Measurements from ENCODE around the gene DEFB123. TPM values are rescaled to one million over a fixed set of nuclear protein-coding genes. Genes with fewer than 3 reads are reported as not detected.

The DEFB123 gene
- total and polyA plus RNA-seq, 9 of the 15 experiments (the other 6 are each of a cell fraction or from before 2014, with no cell fraction given) = not detected

- H3K79me2 ChIP-seq (ENCODE audit: control insufficient read depth, insufficient read depth, low read length) = no peaks in the 10 kb centered on the region
- 3% methylated on average over 2 of the region's 2 CpGs for WGBS (ENCODE audit: insufficient coverage, low coverage, missing lambda C conversion rate)
- no peak overlapping the region for H3K9ac ChIP-seq (ENCODE audit: insufficient read depth in 1 of 2, low read depth in 2 of 2, low read length in 2 of 2)
- FAIRE-seq (no peak), DNase-seq (ENCODE audit: extremely low read depth in 1 of 4, low spot score in 3 of 4) (no peak), ATAC-seq (no peak)
- no TSS peak for BruUV-seq (replicated peaks)
- POLR2A ChIA-PET = no interaction called here
- H4K20me1 ChIP-seq (replicated peaks; ENCODE audit: control insufficient read depth, insufficient read depth, low read length) = no peaks in the 10 kb centered on the region
- H3K4me1 ChIP-seq (replicated peaks in 1 of 2; ENCODE audit: control insufficient read depth in 2 of 2, insufficient read depth in 2 of 2, low read length in 2 of 2) = no peaks in the 10 kb centered on the region
- H3K36me3 ChIP-seq (ENCODE audit: control insufficient read depth, insufficient read depth, low read length) = no peaks in the 10 kb centered on the region
- H3K9me3 ChIP-seq (replicated peaks; ENCODE audit: control insufficient read depth, insufficient read depth, low read depth, low read length) = no peaks in the 10 kb centered on the region
- no peak overlapping the region for H2AFZ ChIP-seq (ENCODE audit: low read depth, low read length)
- no peak overlapping the region for H3K27ac ChIP-seq (ENCODE audit: extremely low read depth, low read depth, low read length)
- in situ Hi-C loops (cut with MboI) (no loop called here), intact Hi-C loops (cut with micrococcal nuclease) (no loop called here)
- no peak overlapping the region for H3K4me2 ChIP-seq (ENCODE audit: insufficient read depth, low read length)
- H3K9me1 ChIP-seq (ENCODE audit: control insufficient read depth, insufficient read depth, low read length) = no peaks in the 10 kb centered on the region
- H3K4me3 ChIP-seq = no peak overlapping the region
- H3K27me3 ChIP-seq (ENCODE audit: control insufficient read depth in 2 of 2, insufficient read depth in 2 of 2, low read length in 2 of 2) = peaks cover 0 to 2% of the 10 kb centered on the region in 2 experiments; a peak in 1 of 5 replicates
- CTCF ChIA-PET (ENCODE audit: low intra/inter-chr PET ratio) = no interaction called here
- TF ChIP-seq VEZF1 (CRISPR knock-in tag; IDR thresholded peaks at IDR 0.05) (no peak), MTA2 (IDR thresholded peaks at IDR 0.05; ENCODE audit: low read depth) (no peak), CREB3 (tag; conservative IDR thresholded peaks at IDR 0.05; ENCODE audit: low read depth) (no peak), BHLHE40 (IDR thresholded peaks at IDR 0.05; ENCODE audit: low read length) (no peak), ZNF518B (CRISPR knock-in tag; IDR thresholded peaks at IDR 0.05) (no peak), ZKSCAN1 (IDR thresholded peaks at IDR 0.05; ENCODE audit: low read depth, low read length) (no peak), L3MBTL2 (IDR thresholded peaks at IDR 0.05) (no peak), ZNF318 (IDR thresholded peaks at IDR 0.05; ENCODE audit: borderline replicate concordance in 1 of 2, low read depth in 1 of 2) (no peak)
These were observed 24.8 kb upstream of the DEFB123 start for GRCh38 chr20:31415653-31416052.

Measured in K562 (cell line).